K562 (cell line): ENCODE measurements around the gene ZNF24. TPM values are rescaled to one million over a fixed set of nuclear protein-coding genes. Genes with fewer than 3 reads are reported as not detected.

ENCODE experiments used
- BCLAF1 ChIP-seq, 2 experiments: fragments of 450-650 bp in 1 of 2; IDR thresholded peaks; 2 replicates each; pipeline ENCODE4 v1.6.1; 2011 to 2017; ENCODE audit warnings: low read depth in 2 of 2, antibody characterized with exemption in 1 of 2, borderline replicate concordance in 1 of 2, low read length in 1 of 2, mild to moderate bottlenecking in 1 of 2, mixed read lengths in 1 of 2; ENCODE audit not compliant: control insufficient read depth in 1 of 2
- DIDO1 ChIP-seq: fragments of 450-650 bp; IDR thresholded peaks from 2 replicates; pipeline ENCODE4 v1.6.1; 2016; ENCODE audit warnings: low read depth, missing biosample characterization, missing genetic modification characterization
- IFI16 ChIP-seq: fragments of 250-450 bp; sonication (Bioruptor Pico); IDR thresholded peaks from 2 replicates; pipeline ENCODE4 v2.1.2; 2022; ENCODE audit warnings: mild to moderate bottlenecking, inconsistent platforms
- KLF16 ChIP-seq: IDR thresholded peaks from 2 replicates; pipeline ENCODE4 v1.6.1; 2016; ENCODE audit warnings: antibody characterized with exemption
- NRF1 ChIP-seq, 2 experiments: fragments of 450-650 bp; IDR thresholded peaks in 1 of 2; conservative IDR thresholded peaks in 1 of 2; 2 replicates each; pipeline ENCODE4 v1.6.1; 2014; ENCODE audit warnings: mild to moderate bottlenecking in 2 of 2
- RAD21 ChIP-seq, 2 experiments: fragments of 250-450 bp in 1 of 2; fragments of 450-650 bp in 1 of 2; sonication (Bioruptor Pico) in 1 of 2; formaldehyde crosslinking in 1 of 2; IDR thresholded peaks in 1 of 2; conservative IDR thresholded peaks in 1 of 2; 2 replicates each; pipeline versions ENCODE4 v1.4.0 to v1.8.0; 2020 to 2022; ENCODE audit warnings: mild to moderate bottlenecking in 2 of 2, moderate library complexity in 1 of 2
- REST ChIP-seq, 2 experiments: fragments of 450-650 bp; formaldehyde crosslinking in 1 of 2; IDR thresholded peaks; 2 replicates each; pipeline versions ENCODE4 v1.4.0 to v1.6.1; 2014 to 2020; ENCODE audit warnings: mild to moderate bottlenecking in 2 of 2, borderline replicate concordance in 1 of 2, low read depth in 1 of 2
- ZNF23 ChIP-seq: fragments of 250-450 bp; sonication (Bioruptor Pico); IDR thresholded peaks from 2 replicates; pipeline ENCODE4 v1.4.0; 2020; ENCODE audit warnings: mild to moderate bottlenecking
- ZNF511 ChIP-seq: sonication (generic); formaldehyde crosslinking; IDR thresholded peaks from 2 replicates; pipeline ENCODE4 v1.8.0; 2022; ENCODE audit warnings: mild to moderate bottlenecking, missing genetic modification reagents
- polyA plus RNA-seq, 8 experiments: library from polyadenylated mRNA; depleted of rRNA in 4 of 8; stranded (reverse) in 5 of 8; unstranded in 3 of 8; fragments of >200 nt; fragmentation: Nextera tagmentation in 2 of 8; fragmentation: Illumina TruSeq in 1 of 8; extraction: Ambion mirVana in 2 of 8; extraction: Trizol in 1 of 8; gene quantifications; 2 replicates each; pipeline versions ENCODE4 v1.2.1 to v1.2.3, GENCODE V29; 2011 to 2014; ENCODE audit warnings: inconsistent platforms in 1 of 8, missing spikeins in 1 of 8
- total RNA-seq, 7 experiments: library from RNA; depleted of rRNA in 6 of 7; stranded (reverse); fragments of >200 nt in 6 of 7; fragmentation: Illumina TruSeq in 2 of 7; extraction: Trizol in 2 of 7; gene quantifications; 2 replicates each; pipeline versions ENCODE4 v1.2.1 to v1.2.3, GENCODE V29; 2011 to 2021; ENCODE audit warnings: low replicate concordance in 1 of 7

Gene ZNF24
- total and polyA plus RNA-seq, 9 of the 15 experiments (the other 6 are each of a cell fraction or from before 2014, with no cell fraction given), result 35.7 to 72.8 (median 54.1) TPM

- TF ChIP-seq REST (IDR thresholded peaks at IDR 0.05; ENCODE audit: borderline replicate concordance) (peak; percentile 72), REST (CRISPR knock-in tag; IDR thresholded peaks at IDR 0.05; ENCODE audit: low read depth) (no peak), ZNF511 (CRISPR knock-in tag) (no peak), BCLAF1 (IDR thresholded peaks at IDR 0.05; ENCODE audit: borderline replicate concordance in 1 of 2, control insufficient read depth in 1 of 2, low read depth in 2 of 2, low read length in 1 of 2) (no peak), RAD21 (CRISPR knock-in tag; conservative IDR thresholded peaks at IDR 0.05 in 1 of 2, IDR thresholded peaks at IDR 0.05 in 1 of 2) (peak; percentile 83 to 89), NRF1 (conservative IDR thresholded peaks at IDR 0.05 in 1 of 2, IDR thresholded peaks at IDR 0.05 in 1 of 2) (peak in 1 of 2 experiments; percentile 26; a peak in 1 of 4 replicates), KLF16 (0 out of 2 replicates have a peak, but pooled peaks have one; percentile 57), IFI16 (CRISPR knock-in tag) (no peak), DIDO1 (tag) (0 out of 2 replicates have a peak, but pooled peaks have one; percentile 18), ZNF23 (CRISPR knock-in tag) (0 out of 2 replicates have a peak, but pooled peaks have one; percentile 29)
- TF ChIP-seq, all 486 proteins: peak for 17
These were observed 42.4 kb upstream of the ZNF24 start (continued) for GRCh38 chr18:35386600-35387100.
